ENCODE data around the gene LLGL1. TPM values are rescaled to one million over a fixed set of nuclear protein-coding genes. Genes with fewer than 3 reads are reported as not detected.
A peak's percentile ranks its signal among the peaks of the same experiment; 100 is the strongest.

The LLGL1 gene
- total RNA-seq (2013) = 4.5 TPM
- 10 to 100 TPM in 1 of 3 donors, under 1 TPM in 2; 0.52 to 10.8 (median 0.76) TPM for polyA plus RNA-seq
- polyA minus RNA-seq = 8.7 and 9.0 TPM in 2 replicates
- 3.3 to 16.8 (median 10.1) reads per million in 11 experiments for total RNA-seq

GRCh38 chr17:18225121-18225641 lies at the start of gene LLGL1:
Gene LLGL1, plus strand, starts transcription at chr17:18225635. Its CDS starts 48 bp downstream, at chr17:18225683.
- Histone ChIP-seq H3K27ac (ENCODE audit: low read depth in 1 of 2, low read length in 2 of 2) (peak within 1 kb of the TSS; percentile 12 to 53), H3K4me1 (ENCODE audit: control insufficient read depth in 1 of 2, insufficient read depth in 2 of 2, low read length in 2 of 2) (peaks cover 13 to 17% of the 10 kb centered on the region in 2 donors), H3K79me2 (ENCODE audit: insufficient read depth, low read length) (no peaks in the 10 kb centered on the region), H3K36me3 (replicated peaks in 1 of 2; ENCODE audit: control insufficient read depth in 1 of 2, insufficient read depth in 2 of 2, low read length in 2 of 2) (no peaks in the 10 kb centered on the region), H3K9me3 (replicated peaks in 1 of 2; ENCODE audit: control insufficient read depth in 1 of 2, insufficient read depth in 1 of 2, low read length in 2 of 2) (no peaks in the 10 kb centered on the region), H2AFZ (ENCODE audit: insufficient read depth, low read depth, low read length, poor library complexity, severe bottlenecking) (peak within 1 kb of the TSS; percentile 92), H3K4me3 (replicated peaks in 1 of 3; ENCODE audit: low read depth in 2 of 3, low read length in 3 of 3) (peak within 1 kb of the TSS; percentile 47 to 86 (median 64)), H3K27me3 (ENCODE audit: control insufficient read depth in 2 of 2, insufficient read depth in 2 of 2, low read length in 2 of 2) (no peaks in the 10 kb centered on the region), H4K20me1 (ENCODE audit: insufficient read depth, low read length) (peaks cover 3% of the 10 kb centered on the region), H3K9ac (ENCODE audit: insufficient read depth, low read length, poor library complexity, severe bottlenecking) (peak within 1 kb of the TSS; percentile 65), H3K4me2 (replicated peaks; ENCODE audit: extremely low read depth, low read length, poor library complexity, severe bottlenecking) (peak within 1 kb of the TSS; percentile 92)
- Mint-ChIP-seq H3K27ac (peak within 1 kb of the TSS; percentile 6 to 93 (median 69)), H3K4me3 (peak within 1 kb of the TSS; percentile 91 to 99), H3K36me3 (no peaks in the 10 kb centered on the region), H3K4me1 (peaks cover 23% of the 10 kb centered on the region), H3K27me3 (ENCODE audit: low read depth in 3 of 3) (peaks cover 3 to 9% (median 5%) of the 10 kb centered on the region in 3 donors), H3K9me3 (peaks cover 0 to 2% (median 0%) of the 10 kb centered on the region in 7 donors)
- under 1% methylated on average over 60 of the region's 60 CpGs for WGBS (ENCODE audit: insufficient coverage)
- TF ChIP-seq CTCF (IDR thresholded peaks at IDR 0.05) = no peak
- intact Hi-C loops (cut with micrococcal nuclease) = no loop called here
- peak; percentile 91 to 94 (median 91) for DNase-seq

GRCh38 chr17:18176176-18176575 lies 49.3 kb upstream of the LLGL1 start:
- peaks cover 0 to 5% (median 3%) of the 10 kb centered on the region in 3 donors for H3K27me3 Mint-ChIP-seq (ENCODE audit: low read depth in 3 of 3)
- no peaks in the 10 kb centered on the region for H4K20me1 ChIP-seq (ENCODE audit: insufficient read depth, low read length)
- H3K9me3 ChIP-seq (replicated peaks in 1 of 2; ENCODE audit: control insufficient read depth in 1 of 2, insufficient read depth in 1 of 2, low read length in 2 of 2) = no peaks in the 10 kb centered on the region
- peak overlapping the region in 6 of 7 donors; percentile 28 to 82 (median 64) for H3K27ac Mint-ChIP-seq
- peaks cover 0 to 4% of the 10 kb centered on the region in 2 donors for H3K36me3 Mint-ChIP-seq
- H3K27ac ChIP-seq (ENCODE audit: low read depth in 1 of 2, low read length in 2 of 2) = peak overlapping the region; percentile 3 to 6
- peak overlapping the region; percentile 14 for H2AFZ ChIP-seq (ENCODE audit: insufficient read depth, low read depth, low read length, poor library complexity, severe bottlenecking)
- H3K4me3 Mint-ChIP-seq = no peak overlapping the region
- intact Hi-C loops (cut with micrococcal nuclease) = no loop called here
- 52% methylated on average over 4 of the region's 7 CpGs for WGBS (ENCODE audit: insufficient coverage)
- no peak for TF ChIP-seq CTCF (IDR thresholded peaks at IDR 0.05)
- H3K4me3 ChIP-seq (replicated peaks in 1 of 3; ENCODE audit: low read depth in 2 of 3, low read length in 3 of 3) = no peak overlapping the region
- H3K79me2 ChIP-seq (ENCODE audit: insufficient read depth, low read length) = no peaks in the 10 kb centered on the region
- no peak overlapping the region for H3K9ac ChIP-seq (ENCODE audit: insufficient read depth, low read length, poor library complexity, severe bottlenecking)
- peaks cover 15% of the 10 kb centered on the region for H3K4me1 Mint-ChIP-seq
- H3K4me1 ChIP-seq (ENCODE audit: control insufficient read depth in 1 of 2, insufficient read depth in 2 of 2, low read length in 2 of 2) = peaks cover 13 to 14% of the 10 kb centered on the region in 2 donors
- H3K4me2 ChIP-seq (replicated peaks; ENCODE audit: extremely low read depth, low read length, poor library complexity, severe bottlenecking) = no peak overlapping the region
- no peaks in the 10 kb centered on the region for H3K9me3 Mint-ChIP-seq
- peak; percentile 83 to 97 (median 91) for DNase-seq
- no peaks in the 10 kb centered on the region for H3K27me3 ChIP-seq (ENCODE audit: control insufficient read depth in 2 of 2, insufficient read depth in 2 of 2, low read length in 2 of 2)
- H3K36me3 ChIP-seq (replicated peaks in 1 of 2; ENCODE audit: control insufficient read depth in 1 of 2, insufficient read depth in 2 of 2, low read length in 2 of 2) = no peaks in the 10 kb centered on the region
